CD4-positive, alpha-beta T cell treated with Interleukin-4 for 1 hour (primary cell): ENCODE results near the gene ACVR1B.
A peak's percentile ranks its signal among the peaks of the same experiment; 100 is the strongest.

Source experiments
- DNase-seq, 2 donors: peaks; one replicate each; pipeline ENCODE4 v3.0.0-alpha.2; 2020 to 2022

Gene ACVR1B

DNA sequence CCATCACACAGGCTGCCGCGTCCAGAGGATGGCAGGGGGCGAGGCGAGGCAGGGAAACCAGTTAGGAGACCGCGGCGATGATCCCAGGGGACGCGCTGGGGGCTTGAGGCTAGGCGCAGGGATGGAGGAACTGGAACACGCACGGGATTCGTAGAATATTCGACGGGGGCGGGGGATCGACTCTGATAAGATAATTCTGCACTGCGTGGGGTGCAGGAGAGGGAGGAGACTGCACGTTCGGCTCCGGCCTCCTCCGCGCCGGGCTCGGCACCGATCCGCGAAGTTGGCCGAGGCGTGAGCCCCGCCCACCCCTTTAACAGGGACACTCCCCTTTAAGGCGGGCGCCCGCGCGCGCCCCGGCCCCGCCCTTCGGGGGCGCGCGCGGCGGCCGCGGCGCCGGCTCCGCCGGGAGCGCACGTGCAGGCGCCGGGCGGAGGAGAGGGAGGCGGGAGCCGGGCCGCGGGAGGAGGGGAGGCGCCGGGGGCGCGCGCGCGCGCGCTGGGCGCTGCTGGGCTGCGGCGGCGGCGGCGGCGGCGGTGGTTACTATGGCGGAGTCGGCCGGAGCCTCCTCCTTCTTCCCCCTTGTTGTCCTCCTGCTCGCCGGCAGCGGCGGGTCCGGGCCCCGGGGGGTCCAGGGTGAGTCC lies at the start of gene ACVR1B:
Gene ACVR1B (plus strand): TSS at position 501 of the 644 bp plus-strand sequence. CDS start 45 bp downstream, at position 546.
- peak; percentile 91 for DNase-seq

DNA sequence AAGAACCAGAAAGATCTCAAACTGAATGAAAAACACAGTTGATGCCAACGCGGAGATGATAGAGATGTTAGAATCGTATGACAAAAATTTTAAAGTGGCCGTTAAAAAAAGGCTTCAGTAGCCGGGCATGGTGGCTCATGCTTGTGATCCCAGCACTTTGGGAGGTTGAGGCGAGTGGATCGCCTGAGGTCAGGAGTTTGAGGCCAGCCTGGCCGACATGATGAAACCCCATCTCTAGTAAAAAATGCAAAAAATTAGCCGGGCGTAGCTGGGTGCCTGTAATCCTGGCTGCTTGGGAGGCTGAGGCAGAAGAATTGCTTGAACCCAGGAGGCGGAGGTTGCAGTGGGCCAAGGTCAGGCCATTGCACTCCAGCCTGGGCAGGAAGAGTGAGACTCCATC lies 49.6 kb upstream of the ACVR1B start:
- DNase-seq = no peak

DNA sequence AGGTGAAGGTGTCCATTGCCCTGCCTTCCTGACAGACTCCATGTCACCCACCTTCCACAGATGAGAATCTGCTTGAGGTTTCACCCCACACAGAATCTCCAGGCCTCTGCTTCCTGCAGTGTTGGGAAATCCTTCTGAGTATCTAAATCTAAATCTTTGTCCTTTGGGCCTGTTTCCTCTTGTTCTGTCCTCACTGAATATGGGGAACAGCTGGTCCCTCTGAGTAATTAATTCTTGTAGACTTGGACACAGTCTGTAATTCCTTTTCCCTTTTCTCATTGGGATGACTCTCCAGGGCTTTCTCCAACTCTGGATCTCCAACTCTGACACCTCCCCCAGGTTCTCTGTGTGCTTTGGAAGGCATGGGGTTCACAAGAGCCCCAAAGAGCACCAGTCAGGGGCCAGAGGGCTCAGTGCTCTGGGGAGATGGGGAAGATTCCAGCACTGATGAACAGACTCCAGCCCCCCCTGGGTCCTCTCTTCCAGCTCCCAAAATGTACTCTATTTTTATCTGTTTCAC lies 46.5 kb upstream of the ACVR1B start:
- no peak for DNase-seq

DNA sequence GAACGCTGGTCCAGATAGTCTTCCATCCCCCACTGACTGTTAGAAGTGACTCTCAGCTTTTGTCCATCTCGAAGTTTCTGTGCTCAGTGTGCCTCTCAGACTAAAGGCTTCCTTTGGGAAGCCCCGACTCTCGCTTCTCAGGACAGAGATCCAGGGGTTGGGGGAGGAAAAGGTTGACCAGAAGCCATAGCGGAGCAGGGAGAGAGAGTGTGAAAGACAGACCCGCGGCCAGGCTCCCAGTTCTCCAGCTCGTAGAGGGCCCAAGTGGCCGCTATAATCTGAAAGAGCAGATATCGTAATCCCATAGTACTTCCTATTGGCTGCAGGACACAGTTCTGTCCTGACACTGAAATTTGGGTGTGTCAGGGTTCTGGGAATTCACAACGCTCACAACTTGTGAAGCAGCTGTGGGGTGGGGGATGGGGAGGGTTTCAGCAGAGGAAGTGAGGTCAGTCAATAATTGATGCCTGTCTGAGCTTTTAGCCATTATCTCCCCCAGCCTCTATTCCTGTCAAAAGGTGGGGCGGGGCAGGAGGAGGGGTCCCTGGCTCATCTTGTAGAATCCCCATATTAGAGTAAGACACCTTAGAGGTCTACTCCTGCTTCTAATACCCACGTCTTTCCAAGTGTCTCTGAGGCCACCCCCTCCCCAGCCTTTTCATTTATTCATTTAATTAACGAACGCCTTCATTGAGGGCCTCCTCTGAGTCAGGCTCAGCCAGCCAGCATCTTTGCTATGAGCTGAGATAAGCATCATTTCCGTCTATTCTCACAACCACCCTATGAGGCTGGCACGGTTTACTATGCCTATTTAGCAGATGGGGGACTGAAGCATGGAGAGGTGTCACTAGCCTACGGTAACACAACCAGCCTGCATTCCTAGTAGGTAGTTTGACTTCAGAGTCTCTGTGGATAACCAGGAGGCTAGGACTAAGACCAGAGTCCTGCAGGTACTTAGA lies 45.7 kb upstream of the ACVR1B start:
- DNase-seq = peak in 1 of 2 donors; percentile 33

DNA sequence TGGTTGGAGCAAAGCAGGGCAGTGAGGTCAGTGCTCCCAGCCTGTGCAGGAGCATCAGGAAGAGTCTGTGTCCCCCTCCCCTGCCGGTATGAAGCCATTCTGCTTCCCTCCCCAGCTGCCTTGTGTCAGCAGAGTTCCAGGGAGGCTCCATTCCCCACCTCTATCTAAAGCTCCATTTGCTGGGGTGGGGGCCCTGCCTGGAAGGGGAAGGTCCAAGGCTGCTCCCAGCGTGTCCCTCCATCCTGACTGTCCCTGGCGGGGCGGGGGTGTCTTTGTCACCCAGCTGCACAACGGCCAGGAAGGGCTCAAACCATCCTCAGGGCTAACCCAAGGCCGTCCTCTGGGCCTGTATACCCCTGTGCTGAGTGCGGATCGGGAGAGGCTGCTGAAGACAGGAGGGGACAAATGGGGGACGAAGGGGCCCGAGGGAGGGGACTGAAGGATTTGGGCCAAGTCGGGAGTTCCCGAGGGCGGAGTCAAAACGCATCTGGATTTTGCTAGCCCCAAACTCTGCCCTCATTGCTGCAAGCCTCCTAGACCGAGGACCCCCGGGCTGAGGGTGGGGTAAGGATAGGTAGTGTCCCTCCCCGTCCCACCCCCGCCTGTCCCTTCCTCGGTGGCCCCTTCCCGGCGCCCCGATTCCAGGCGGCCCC lies 44.9 kb upstream of the ACVR1B start:
- DNase-seq = no peak

DNA sequence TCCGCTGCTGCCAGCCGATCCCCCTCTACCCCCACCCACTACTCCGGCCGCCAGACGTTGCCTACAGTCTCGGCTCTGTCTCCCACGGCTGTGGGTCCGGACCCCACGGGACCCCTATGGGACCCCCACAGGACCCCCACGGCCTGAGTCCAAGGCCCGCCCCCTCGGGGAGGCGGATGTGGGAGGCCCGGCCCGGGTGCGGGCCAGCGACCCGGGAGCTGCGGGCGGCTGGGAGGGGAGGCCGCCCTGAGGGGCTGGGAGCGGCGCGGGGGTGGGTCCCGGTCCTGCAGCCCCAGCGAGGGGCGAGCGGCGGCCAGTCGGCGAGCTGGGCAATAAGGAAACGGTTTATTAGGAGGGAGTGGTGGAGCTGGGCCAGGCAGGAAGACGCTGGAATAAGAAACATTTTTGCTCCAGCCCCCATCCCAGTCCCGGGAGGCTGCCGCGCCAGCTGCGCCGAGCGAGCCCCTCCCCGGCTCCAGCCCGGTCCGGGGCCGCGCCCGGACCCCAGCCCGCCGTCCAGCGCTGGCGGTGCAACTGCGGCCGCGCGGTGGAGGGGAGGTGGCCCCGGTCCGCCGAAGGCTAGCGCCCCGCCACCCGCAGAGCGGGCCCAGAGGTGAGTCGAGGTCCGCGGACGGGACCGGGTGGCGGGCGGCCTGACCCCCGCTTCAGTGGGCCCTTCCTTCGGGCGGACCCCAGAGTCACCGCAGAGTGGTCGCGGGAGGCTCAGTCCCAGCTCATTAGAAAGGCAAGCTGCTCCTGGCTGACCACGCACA lies 44.2 kb upstream of the ACVR1B start, which contains the start of gene ACVRL1:
Gene ACVRL1 (plus strand): TSS at position 422 of the 773 bp plus-strand sequence. CDS start 4,971 bp downstream, outside the sequence.
- no peak for DNase-seq

DNA sequence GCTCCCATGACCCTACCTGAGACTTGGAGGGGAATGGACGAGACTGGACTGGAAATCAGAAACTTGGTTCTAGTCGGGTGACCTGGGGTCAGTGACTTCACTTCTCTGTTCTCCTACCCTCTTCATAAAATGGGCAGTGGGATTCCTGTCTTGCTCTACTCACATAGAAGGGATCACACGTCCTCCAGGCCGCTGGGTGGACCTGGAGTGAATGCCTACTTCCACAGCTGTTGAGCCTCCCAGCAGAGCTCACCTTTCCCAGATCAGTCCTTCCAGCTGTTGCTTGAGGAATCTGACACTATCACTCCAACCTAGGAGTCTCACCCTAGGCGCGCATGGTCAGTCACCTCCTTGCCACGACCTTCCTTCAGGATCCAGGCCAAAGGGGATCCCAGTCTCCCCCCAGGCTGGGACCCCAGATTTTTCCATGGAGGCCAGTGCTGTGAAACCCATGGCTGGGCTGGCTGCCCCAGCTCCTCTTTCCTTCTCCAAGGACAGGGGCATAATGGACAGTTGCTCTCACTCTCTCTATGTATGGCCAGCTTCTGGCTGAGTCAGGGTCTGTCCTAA lies 43.6 kb upstream of the ACVR1B start:
- no peak for DNase-seq

DNA sequence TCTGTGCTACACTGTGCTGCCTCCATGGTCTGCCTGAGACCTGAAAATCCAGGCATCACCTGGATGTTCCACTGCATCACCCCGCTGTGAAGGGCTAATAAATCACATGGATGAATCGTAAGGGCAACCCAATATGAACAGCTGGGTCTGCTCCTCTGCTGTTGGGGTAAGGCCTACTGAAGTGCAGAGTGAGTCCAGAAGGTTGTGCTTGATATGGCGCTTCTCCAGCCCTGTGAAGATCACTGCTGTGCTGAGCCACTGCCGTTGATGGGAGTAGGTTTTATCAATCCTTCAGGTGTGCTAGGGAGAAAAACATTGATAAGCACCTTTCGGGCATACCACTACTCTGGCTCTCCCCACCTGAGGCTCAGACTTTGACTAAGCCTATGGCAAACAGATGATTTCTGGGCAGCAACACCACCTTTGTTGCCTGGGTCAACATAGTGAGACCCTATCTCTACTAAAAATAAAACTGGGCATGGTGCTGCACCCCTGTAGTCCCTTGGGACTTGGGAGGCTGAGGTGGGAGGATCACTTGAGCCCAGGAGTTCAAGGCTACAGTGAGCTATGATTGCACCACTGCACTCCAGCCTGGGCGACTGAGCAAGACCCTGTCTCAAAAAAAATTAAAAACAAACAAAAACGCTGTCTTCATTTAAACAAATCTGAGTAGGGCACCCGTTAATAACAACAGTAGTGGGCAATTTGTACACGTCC lies 42.5 kb upstream of the ACVR1B start:
- no peak for DNase-seq

DNA sequence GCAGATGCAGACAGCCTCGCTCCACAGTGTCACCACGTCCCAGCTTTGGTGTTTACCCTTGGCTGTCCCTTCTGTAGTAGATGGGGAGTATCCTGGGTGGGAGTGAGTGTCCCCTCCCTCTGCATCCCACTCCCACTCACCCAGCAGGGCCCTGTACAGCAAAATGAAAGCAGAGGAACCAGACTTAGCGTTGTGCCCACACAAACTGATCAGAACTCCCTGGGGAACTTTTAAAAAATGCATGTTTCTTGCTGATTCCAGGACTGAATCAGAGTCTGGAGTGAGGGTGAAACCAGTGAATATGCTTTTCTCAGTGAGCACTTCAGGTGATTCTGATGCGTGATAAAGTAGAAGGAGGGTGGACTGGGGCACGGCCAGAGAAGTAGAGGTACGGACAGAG lies 41.3 kb upstream of the ACVR1B start:
- no peak for DNase-seq

DNA sequence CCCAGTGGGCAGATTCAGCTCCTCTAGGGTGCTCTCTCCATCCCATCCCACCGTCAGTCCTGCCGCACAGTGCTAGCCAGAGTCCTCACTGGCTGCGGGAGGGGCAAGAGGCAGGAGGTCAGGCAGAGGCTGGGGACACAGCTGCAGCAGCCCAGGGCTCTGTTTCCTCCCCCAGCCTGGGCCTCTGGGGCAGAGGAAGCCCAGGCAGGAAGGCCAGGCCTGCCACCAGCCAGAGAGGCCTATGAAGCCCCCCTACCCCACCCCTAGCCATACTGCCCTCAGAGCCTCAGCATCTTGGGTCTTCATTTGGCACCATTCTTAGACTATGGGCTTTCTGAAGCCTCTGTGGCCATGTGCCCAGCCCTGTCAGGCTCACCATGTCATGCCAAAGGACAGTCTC lies 40.8 kb upstream of the ACVR1B start:
- DNase-seq = no peak

DNA sequence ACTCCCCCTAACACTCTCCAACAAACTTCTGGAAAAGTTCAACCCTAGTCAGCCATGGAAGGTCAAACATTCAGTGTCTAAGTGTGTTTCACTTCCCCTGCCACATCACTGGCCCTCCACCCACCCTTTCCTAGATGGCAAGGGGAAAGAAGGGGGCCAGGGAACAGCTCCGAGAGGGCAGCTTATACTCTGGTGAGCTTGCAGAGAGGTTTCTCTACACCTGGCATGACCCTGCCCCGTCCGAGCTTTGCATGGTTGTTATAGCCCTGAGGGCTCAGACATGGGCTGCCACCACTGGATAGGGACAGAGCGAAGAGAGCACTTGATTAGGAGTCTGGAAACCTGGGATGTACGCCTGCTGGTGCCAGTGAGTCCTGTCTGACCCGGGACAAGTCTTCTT lies 40.2 kb upstream of the ACVR1B start:
- no peak for DNase-seq

DNA sequence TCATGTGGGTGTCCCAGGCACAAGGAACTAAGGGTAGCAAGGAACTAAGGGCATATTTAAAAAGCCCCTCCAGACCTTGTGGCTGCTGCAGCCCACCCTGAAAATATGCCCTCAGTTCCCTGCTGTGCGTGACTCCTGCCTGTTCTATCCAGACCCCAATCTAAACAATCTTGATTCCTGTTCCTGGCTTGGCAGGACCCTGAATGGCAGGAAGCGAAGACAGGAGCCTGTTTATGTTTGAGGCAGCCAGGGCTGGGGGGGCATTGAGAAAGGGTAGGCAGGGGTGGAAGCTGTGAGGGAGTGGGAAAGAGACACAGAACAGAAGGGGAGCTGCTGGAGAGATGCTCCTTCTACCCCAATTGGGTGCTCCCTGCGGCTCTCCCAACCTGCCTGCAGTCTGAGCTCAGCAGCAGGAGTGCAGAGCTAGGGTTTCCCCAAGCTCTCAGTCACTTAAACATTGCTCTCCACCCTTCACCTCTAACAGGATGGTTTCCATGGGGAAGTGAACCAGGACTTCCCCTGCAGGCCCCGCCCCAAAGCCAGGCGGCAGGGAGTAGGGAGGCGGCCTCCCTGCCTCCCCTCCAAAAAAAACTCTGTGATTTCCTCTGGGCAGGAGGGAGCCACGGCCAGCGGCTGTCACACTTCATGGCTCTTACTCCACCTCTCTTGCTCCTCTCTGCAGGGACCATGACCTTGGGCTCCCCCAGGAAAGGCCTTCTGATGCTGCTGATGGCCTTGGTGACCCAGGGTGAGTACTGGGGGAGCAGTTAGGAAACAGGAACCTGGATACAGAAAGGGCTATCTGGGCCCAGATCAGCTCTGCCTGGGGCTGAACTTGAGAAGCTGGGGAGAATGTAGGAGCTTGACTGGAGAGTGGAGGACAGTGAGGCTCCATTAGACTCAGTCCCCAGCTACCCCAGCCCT lies 39.4 kb upstream of the ACVR1B start:
- no peak for DNase-seq

DNA sequence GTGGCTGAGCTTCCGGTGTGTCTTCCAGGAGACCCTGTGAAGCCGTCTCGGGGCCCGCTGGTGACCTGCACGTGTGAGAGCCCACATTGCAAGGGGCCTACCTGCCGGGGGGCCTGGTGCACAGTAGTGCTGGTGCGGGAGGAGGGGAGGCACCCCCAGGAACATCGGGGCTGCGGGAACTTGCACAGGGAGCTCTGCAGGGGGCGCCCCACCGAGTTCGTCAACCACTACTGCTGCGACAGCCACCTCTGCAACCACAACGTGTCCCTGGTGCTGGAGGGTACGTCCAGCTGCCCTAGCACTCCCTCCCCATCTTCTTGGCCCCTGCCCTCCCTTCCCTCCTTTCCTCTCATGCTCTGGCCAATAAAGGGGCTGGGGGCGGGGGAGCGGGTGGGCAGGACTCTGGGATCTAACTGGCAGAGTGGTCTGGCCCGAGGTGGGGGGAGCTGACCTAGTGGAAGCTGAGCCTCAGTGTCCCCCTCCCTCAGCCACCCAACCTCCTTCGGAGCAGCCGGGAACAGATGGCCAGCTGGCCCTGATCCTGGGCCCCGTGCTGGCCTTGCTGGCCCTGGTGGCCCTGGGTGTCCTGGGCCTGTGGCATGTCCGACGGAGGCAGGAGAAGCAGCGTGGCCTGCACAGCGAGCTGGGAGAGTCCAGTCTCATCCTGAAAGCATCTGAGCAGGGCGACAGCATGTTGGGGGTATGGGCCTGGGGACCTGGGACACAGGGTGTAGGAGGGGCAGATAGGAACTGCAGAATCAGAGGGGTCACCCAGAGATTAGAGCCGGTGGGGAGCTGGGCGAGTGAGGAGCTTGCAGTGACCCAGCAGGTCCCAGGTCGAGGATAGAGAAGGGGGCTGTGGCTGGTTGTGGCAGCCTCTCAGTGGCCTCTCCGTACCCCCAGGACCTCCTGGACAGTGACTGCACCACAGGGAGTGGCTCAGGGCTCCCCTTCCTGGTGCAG lies 38.1 kb upstream of the ACVR1B start:
- DNase-seq = no peak

DNA sequence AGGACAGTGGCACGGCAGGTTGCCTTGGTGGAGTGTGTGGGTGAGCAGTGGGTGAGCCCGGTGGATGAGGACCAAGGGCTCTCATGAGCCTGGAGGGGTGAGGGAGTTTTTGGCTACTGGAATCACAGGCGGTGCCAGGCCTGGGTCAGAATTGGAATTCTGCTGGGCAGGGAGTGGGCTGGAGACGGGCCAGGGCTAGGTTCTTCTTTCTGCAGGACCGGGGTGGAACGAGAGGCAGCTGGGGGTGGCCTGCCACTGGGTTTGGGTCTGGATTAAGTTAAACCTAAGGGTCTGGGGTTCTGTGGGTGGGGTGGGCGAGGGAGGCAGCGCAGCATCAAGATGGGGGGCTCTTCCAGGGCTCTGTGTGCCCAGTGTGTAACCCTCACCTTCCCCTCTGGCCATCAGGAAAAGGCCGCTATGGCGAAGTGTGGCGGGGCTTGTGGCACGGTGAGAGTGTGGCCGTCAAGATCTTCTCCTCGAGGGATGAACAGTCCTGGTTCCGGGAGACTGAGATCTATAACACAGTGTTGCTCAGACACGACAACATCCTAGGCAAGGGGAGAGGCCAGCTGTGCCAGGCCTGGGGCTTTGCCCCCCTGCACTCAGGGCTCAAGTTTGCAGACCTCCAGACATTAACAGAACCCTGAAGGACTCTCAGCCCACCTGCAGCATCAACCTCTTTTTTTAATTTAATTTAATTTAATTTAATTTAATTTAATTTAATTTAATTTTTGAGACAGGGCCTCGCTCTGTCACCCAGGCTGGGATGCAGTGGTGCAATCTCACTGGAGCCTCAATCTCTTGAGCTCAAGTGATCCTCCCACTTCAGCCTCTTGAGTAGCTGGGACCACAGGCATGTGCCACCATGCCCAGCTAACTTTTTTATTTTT lies 37.2 kb upstream of the ACVR1B start:
- DNase-seq = no peak

DNA sequence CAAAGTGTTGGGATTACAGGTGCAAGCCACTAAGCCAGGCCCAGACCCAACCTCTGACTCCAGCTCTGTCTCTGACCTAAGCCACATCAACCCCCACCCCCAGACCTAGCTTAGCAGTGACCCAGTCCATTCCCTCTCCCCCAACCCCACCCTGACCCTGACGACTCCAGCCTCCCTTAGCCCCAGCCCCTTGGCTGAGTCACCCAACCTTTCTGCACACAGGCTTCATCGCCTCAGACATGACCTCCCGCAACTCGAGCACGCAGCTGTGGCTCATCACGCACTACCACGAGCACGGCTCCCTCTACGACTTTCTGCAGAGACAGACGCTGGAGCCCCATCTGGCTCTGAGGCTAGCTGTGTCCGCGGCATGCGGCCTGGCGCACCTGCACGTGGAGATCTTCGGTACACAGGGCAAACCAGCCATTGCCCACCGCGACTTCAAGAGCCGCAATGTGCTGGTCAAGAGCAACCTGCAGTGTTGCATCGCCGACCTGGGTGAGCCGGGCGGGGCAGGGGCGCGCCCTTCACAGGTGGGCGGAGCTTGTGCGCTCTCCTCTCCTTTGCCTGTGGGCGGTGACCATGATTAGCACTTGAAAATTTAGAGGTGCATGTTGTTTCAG lies 36.4 kb upstream of the ACVR1B start:
- no peak for DNase-seq

DNA sequence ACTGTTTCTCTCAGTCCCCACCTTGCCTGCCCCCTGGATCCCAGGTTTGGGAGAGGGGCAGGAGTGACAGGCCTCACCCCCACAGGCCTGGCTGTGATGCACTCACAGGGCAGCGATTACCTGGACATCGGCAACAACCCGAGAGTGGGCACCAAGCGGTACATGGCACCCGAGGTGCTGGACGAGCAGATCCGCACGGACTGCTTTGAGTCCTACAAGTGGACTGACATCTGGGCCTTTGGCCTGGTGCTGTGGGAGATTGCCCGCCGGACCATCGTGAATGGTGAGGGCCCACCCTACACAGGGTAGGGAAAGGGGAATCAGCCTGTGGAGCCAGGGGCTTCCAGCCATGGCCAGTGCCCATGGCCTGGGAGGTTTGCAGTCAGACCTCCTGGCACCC lies 35.5 kb upstream of the ACVR1B start:
- no peak for DNase-seq

DNA sequence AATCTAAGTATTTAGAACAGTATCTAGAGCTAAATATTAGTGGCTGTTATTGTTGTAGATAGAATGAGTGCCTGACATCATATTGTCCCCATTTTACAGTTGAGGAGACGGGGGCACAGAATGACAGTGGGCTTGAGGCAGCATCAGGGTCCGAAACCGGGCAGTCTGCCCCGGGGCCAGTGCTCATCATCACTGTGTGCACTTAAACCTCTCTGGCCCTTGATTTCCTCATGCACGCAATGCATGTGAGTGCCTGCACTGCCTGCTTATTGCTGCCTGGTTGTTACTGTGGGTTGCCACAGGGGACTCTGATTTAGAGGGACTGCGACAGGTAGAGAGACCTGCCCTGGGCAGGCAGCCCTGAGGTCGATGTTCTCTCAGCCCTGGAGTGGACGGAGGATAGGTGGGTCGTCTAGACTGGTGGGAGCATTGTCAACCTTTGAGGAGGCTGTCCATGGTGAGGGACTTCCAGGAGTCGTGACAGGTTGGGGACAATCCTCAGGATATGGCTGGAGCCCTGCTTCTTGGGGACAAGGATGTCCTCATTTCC lies 34.4 kb upstream of the ACVR1B start:
- no peak for DNase-seq
